ENCODE results near the gene WDR73. TPM values are rescaled to one million over a fixed set of nuclear protein-coding genes. Genes with fewer than 3 reads are reported as not detected.

The WDR73 gene
- 32.9 and 49.6 TPM in 2 replicates for polyA plus RNA-seq (2012; rRNA removed)
- polyA plus RNA-seq (2012; cell fraction: cytosol; rRNA removed): 13.6 and 16.8 TPM in 2 replicates
- polyA plus RNA-seq (2012; cell fraction: nucleus; rRNA removed): 178 and 185 TPM in 2 replicates

DNA sequence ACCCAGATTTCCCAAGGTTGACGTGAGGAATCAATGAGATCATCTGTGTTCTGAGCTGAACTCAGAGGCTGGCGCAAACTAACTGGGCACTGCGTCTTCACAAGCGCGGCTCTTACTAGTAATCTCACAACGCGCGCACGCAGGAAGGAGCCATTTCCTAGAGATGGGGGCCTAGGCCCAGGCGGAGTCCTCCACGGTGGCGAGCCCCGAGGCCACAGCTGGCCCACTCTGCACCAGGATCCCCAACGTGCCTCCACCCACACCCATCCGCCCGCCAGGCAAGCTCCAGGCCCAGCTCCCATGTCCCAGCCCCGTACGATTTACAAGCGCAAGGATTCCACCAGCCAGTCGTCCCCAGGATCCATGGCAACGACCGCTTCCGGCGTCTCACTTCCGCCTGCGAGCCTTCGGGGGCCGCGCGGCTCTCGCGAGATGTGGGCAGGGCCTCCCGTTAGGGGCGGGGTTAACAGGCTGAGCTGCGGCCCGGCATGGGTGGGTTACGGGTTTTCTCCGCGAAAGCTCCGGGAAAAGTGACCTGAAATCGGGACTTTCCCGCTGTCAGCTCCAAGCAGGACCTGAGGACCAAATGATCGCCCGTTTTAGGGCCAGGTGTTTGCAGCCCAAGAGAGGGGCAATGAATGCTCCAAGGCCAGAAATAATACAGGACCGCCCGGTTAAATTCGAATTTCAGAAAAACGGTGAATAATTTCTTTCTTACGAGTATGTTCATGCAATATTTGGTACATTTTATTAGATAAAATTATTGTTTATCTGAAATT, at the start of gene WDR73:
WDR73 (minus strand) TSS at position 374 of the 779 bp plus-strand sequence; CDS start at position 365, 9 bp downstream.
- Histone ChIP-seq H3K4me1 (ENCODE audit: control insufficient read depth in 1 of 2, insufficient read depth in 2 of 2, low read depth in 1 of 2, low read length in 1 of 2) (peaks cover 21 to 34% of the 10 kb centered on the region in 2 experiments; a peak in 2 of 4 replicates), H3K79me2 (ENCODE audit: insufficient read depth) (peaks cover 32% of the 10 kb centered on the region), H2AFZ (ENCODE audit: low read depth) (peak within 1 kb of the TSS; percentile 82), H3F3A (replicated peaks; ENCODE audit: insufficient read depth) (peaks cover 19% of the 10 kb centered on the region), H3K4me2 (peak within 1 kb of the TSS; percentile 79), H3K27me3 (ENCODE audit: insufficient read depth) (no peaks in the 10 kb centered on the region), H3K9me2 (no peaks in the 10 kb centered on the region), H3K36me3 (replicated peaks in 1 of 2; ENCODE audit: control insufficient read depth in 1 of 2, insufficient read depth in 2 of 2, low read length in 1 of 2) (peaks cover 14 to 22% of the 10 kb centered on the region in 2 experiments), H3K4me3 (ENCODE audit: low read depth in 2 of 2, low read length in 1 of 2) (peak within 1 kb of the TSS; percentile 54 to 92), H3K9me3 (no peaks in the 10 kb centered on the region), H4K20me1 (ENCODE audit: insufficient read depth) (no peaks in the 10 kb centered on the region), H3K27ac (ENCODE audit: low read depth in 2 of 2, low read length in 1 of 2) (peak within 1 kb of the TSS; percentile 72 to 86), H3K9ac (peak within 1 kb of the TSS; percentile 89)
- under 1% methylated on average over 37 of the region's 49 CpGs for WGBS (ENCODE audit: low lambda C conversion rate)
- CTCF ChIA-PET: interaction anchor here (0.7 to 2.6 kb wide), 17 partner anchors 9 to 275 kb away, joined by 3 to 17 read pairs (median 5); no protein-coding TSS in a partner anchor
- peak; percentile 84 for TF ChIP-seq ELF1 (IDR thresholded peaks at IDR 0.05)
- peak; percentile 99 for TF ChIP-seq ZBTB33 (IDR thresholded peaks at IDR 0.05; ENCODE audit: borderline replicate concordance, low read depth)
- TF ChIP-seq EP300 (IDR thresholded peaks at IDR 0.05; ENCODE audit: borderline replicate concordance in 1 of 2, low read depth in 1 of 2, low read length in 1 of 2): no peak
- TF ChIP-seq, protein P1, sequence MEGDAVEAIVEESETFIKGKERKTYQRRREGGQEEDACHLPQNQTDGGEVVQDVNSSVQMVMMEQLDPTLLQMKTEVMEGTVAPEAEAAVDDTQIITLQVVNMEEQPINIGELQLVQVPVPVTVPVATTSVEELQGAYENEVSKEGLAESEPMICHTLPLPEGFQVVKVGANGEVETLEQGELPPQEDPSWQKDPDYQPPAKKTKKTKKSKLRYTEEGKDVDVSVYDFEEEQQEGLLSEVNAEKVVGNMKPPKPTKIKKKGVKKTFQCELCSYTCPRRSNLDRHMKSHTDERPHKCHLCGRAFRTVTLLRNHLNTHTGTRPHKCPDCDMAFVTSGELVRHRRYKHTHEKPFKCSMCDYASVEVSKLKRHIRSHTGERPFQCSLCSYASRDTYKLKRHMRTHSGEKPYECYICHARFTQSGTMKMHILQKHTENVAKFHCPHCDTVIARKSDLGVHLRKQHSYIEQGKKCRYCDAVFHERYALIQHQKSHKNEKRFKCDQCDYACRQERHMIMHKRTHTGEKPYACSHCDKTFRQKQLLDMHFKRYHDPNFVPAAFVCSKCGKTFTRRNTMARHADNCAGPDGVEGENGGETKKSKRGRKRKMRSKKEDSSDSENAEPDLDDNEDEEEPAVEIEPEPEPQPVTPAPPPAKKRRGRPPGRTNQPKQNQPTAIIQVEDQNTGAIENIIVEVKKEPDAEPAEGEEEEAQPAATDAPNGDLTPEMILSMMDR (IDR thresholded peaks at IDR 0.05): no peak
- peak; percentile 89 for TF ChIP-seq TAF1 (IDR thresholded peaks at IDR 0.05; ENCODE audit: borderline replicate concordance, low read depth, low read length)
- TF ChIP-seq, protein P2, sequence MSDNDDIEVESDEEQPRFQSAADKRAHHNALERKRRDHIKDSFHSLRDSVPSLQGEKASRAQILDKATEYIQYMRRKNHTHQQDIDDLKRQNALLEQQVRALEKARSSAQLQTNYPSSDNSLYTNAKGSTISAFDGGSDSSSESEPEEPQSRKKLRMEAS (IDR thresholded peaks at IDR 0.05; ENCODE audit: low read depth): peak; percentile 77
- TF ChIP-seq SIN3A (IDR thresholded peaks at IDR 0.05; ENCODE audit: borderline replicate concordance, low read depth, low read length): peak; percentile 84; the same call in 1 of the 2 replicates
- TF ChIP-seq CHD2 (IDR thresholded peaks at IDR 0.05; ENCODE audit: low read length, partially characterized antibody): peak; percentile 100
- TF ChIP-seq MXI1 (IDR thresholded peaks at IDR 0.05; ENCODE audit: low read depth, low read length): peak; percentile 80
- TF ChIP-seq, protein P3, sequence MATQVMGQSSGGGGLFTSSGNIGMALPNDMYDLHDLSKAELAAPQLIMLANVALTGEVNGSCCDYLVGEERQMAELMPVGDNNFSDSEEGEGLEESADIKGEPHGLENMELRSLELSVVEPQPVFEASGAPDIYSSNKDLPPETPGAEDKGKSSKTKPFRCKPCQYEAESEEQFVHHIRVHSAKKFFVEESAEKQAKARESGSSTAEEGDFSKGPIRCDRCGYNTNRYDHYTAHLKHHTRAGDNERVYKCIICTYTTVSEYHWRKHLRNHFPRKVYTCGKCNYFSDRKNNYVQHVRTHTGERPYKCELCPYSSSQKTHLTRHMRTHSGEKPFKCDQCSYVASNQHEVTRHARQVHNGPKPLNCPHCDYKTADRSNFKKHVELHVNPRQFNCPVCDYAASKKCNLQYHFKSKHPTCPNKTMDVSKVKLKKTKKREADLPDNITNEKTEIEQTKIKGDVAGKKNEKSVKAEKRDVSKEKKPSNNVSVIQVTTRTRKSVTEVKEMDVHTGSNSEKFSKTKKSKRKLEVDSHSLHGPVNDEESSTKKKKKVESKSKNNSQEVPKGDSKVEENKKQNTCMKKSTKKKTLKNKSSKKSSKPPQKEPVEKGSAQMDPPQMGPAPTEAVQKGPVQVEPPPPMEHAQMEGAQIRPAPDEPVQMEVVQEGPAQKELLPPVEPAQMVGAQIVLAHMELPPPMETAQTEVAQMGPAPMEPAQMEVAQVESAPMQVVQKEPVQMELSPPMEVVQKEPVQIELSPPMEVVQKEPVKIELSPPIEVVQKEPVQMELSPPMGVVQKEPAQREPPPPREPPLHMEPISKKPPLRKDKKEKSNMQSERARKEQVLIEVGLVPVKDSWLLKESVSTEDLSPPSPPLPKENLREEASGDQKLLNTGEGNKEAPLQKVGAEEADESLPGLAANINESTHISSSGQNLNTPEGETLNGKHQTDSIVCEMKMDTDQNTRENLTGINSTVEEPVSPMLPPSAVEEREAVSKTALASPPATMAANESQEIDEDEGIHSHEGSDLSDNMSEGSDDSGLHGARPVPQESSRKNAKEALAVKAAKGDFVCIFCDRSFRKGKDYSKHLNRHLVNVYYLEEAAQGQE (IDR thresholded peaks at IDR 0.05; ENCODE audit: low read depth, low read length): peak; percentile 10; the same call in 1 of the 2 replicates
- TF ChIP-seq RFX5 (IDR thresholded peaks at IDR 0.05; ENCODE audit: low read length): no peak
- peak; percentile 76 for TF ChIP-seq YY1 (IDR thresholded peaks at IDR 0.05; ENCODE audit: low read depth)
- TF ChIP-seq GABPA (IDR thresholded peaks at IDR 0.05; ENCODE audit: low read depth): peak; percentile 89
- TF ChIP-seq FOXM1 (IDR thresholded peaks at IDR 0.05; ENCODE audit: low read depth): no peak
- TF ChIP-seq PBX3 (IDR thresholded peaks at IDR 0.05): no peak; the same call in 1 of the 2 replicates
- TF ChIP-seq POLR2AphosphoS5 (IDR thresholded peaks at IDR 0.05; ENCODE audit: low read depth, low read length): peak; percentile 91
- no peak for TF ChIP-seq RCOR1 (IDR thresholded peaks at IDR 0.05; ENCODE audit: low read length)
- peak; percentile 94 for DNase-seq
- POLR2A ChIA-PET: interaction anchor here (0.6 to 2.4 kb wide), 18 partner anchors 10 to 1055 kb away, joined by 3 to 12 read pairs (median 4); partner anchors contain the start of genes SEC11A and ZSCAN2

Data from SK-N-SH (cell line).